Ramos (cell line): ENCODE data around the gene CCL4L2.
"Not testable (repeated sequence)": the region's sequence is repeated elsewhere in the genome, so short reads cannot be mapped to it uniquely, and the experiment has no call there.

Experiments used
- in situ Hi-C: fragments of 300-500 bp; cut with MboI; formaldehyde crosslinking; loops from one replicate; pipeline ENCODE4 v1.14.3; 2022; ENCODE audit warnings: low sequenced_read_pairs; ENCODE audit not compliant: unreplicated experiment

The CCL4L2 gene

DNA sequence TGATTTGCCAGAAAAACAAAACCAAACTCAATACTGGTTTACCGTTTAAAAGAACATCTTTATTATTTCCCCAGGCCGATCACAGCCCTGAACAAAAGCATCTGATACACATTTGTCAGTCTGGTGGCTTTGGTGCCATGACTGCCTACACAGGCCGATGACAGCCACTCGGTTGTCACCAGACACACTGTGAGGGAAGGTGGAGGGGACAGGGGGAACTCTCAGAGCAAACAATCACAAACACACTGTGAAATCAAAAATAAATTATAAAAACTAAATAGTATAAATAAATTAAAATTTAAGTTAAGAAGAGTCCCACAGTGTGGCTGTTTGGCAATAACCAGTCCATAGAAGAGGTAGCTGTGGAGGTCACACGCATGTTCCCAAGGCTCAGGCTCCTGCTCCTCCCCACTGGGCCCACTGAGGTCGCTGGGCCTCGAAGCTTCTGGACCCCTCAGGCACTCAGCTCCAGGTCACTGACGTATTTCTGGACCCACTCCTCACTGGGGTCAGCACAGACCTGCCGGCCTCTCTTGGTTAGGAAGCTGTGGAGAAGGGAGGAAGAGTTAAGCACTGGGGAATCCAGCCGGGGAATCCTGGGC lies 15.9 kb upstream of the CCL4L2 start:
- in situ Hi-C loops: not testable (repeated sequence)

DNA sequence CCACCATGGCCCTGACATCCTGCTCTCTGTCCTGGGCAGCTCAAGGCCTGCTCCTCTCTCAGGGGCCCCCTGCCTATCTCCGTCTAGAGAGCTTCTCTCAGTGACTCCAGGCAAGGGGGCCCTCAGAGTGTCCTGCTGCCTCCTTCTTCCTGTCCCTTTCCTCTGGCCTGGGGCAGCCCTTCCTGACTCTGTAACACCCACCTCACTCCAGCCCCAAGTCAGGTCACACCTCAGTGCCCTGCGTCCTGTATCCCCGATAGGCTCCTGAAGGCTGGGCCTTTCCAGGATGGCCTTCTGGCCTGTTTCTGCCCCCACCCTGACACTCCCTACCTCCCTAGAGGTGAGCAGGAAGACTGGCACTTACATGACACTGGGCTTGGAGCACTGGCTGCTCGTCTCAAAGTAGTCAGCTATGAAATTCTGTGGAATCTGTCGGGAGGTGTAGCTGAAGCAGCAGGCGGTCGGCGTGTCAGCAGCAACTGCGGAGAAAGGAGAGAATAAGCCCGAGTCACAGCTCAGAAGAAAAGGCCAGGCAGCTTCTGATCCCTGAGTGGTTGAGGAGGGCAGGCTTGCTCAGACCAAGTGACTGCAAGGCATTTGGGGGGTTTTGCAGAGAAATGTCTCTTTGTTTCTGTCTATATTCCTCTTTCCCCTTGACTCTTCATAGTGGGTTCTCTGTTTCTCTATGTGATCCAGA lies 15.3 kb upstream of the CCL4L2 start:
- in situ Hi-C loops: no loop called here

DNA sequence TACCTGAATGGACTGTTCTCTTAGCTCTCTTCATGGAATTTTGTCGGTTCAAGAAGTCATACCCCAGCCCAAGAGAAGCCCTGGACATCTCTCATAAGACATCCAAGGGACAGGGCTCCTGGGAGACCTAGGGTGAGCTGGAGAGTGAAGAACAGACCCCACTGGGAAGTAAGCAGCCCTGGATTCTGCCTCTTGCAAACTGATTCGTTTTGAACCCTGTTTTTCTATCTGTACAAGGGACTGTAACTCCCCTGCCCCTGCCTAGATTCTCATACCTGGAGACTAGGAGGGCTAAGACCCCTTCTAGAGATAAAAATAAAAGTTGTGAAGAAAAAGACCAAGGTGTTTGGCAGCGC lies 14.8 kb upstream of the CCL4L2 start:
- in situ Hi-C loops: no loop called here

DNA sequence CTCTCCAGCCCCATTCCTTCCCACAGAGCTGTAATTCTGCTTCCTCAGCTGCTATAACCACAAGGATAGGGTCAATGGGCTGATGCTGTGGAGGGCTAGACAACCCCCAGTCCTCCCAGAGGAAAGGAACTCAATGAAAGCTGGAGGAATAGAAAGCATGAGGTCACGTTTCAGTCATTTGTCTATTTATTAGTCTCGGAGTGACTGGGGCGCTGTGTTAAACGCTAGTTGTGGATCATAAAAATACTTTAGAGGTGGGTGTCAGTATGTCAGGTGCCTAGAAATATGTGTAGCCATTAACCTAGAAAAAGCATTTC lies 13.5 kb upstream of the CCL4L2 start:
- in situ Hi-C loops: no loop called here

DNA sequence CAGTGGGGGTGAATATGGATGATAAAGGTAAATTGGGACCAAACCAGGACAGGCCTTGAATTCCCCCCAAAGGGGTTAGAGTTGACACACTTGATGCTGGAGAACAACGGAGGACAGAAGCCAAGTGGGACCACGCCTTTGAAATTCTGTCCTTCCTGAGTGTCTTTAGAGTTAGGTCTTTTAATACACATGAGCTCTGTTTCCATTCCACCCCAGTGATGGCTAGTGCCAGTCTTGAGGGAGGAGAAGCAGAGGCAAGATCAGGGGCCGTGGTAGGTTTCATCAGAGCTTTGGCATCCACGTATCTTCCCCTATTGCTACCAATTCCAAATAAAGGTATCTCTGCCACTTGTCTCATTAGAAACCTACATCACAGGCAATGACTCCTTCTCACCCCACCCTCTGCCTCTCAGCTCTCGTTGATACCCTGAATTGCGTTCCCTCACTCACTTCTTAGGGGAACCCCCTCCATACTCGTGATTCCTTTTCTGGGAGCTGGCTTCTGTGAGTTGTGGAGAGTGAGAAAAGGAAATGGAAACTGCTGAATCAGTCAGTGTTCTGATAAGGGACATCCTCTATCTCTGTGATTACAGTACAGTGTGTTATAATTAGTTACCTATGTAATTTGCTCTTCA lies 11.9 kb upstream of the CCL4L2 start:
- in situ Hi-C loops: no loop called here

DNA sequence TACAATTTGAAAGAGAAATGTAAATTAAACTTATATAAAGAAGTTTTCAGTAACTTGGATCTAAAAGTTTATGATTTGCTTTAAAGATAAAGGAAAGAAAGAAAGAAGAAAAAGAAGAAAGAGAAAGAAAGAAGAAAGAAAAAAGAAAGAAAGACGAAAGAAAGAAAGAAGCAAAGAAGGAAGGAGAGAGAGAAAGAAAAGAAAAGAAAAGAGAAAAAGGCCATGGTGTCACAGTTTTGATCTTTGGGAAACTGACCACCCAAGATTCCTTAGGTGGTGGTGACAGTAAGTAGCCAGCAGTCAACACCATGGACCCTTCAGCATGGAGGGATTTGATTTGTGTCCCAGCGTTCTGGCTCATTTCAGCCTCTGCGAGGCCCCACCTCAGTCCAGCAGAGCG lies 9.8 kb upstream of the CCL4L2 start:
- in situ Hi-C loops: not testable (repeated sequence)

DNA sequence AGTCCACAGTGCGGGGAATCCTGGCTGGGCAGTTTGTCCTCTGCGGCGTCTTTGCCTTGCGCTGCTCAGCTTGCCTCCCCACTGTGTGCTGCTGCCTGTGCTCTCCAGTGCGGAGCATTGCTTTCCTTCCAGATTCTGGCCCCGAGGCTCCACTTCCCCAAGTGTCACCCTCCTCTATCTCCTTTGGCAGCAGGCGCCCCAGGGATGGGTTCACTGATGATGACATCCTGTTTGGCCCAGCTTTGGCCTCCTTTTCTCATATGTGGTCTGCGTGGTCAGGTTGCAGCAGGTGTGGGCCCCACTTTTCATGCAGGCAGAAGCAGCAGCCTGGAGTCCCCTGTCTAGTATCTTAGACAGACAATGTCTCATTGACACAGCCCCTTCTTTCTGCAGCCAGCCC lies 9.4 kb upstream of the CCL4L2 start:
- in situ Hi-C loops: not testable (repeated sequence)

DNA sequence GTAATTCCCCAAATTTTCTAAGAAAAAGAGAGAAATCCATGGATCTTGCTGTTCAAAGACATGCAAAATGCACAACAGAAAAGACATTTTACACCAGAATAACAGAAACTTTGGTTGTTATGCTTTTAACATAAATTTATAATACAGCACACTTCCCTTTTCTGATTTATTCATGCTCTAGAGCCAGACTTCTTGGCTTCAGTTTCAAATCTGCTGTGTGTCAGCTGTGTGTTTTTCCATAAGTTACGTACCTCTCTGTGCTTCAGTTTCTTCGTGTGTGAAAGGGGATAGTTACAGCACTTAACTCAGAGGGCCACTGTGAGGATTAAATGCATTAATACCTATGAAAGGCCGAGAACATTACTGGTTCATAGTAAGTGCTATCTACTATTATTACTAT lies 7.5 kb upstream of the CCL4L2 start:
- in situ Hi-C loops: no loop called here

DNA sequence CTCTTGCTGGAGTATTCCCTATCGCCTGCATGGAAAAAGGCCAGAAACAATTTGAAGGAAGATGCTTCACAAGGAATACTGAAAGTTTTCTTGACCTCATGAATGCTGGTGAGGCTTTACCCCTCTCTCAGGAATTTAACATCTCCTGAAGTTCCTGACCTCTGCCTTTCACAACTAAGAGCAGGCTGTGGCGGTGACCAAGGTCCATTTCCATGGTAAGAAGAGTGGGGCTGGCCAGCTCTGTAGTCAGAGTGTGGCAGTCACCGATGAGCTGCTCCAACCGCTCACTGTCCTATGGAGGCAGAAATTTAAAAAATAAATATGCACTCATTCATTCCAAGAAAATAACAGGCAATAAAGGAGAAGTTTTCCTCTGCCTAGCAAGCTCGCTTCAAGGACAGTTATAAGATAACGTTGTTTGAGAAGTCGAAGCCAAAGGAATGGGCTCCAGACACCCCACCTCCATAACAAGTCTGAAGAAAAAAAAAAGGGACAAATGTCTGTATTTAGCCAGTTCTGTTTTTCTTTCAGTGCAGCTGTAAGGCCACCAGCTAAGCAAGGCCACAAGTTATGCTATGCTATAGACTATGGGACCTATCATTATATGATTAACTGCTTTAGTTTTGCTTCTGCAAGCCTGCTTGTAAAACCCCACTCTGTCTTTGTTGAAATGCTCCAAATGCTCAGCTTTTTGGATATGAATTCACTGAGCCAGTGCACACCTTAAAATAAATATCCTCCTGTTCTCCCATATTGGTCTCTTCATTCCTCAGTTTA lies 6.0 kb upstream of the CCL4L2 start:
- in situ Hi-C loops: no loop called here

DNA sequence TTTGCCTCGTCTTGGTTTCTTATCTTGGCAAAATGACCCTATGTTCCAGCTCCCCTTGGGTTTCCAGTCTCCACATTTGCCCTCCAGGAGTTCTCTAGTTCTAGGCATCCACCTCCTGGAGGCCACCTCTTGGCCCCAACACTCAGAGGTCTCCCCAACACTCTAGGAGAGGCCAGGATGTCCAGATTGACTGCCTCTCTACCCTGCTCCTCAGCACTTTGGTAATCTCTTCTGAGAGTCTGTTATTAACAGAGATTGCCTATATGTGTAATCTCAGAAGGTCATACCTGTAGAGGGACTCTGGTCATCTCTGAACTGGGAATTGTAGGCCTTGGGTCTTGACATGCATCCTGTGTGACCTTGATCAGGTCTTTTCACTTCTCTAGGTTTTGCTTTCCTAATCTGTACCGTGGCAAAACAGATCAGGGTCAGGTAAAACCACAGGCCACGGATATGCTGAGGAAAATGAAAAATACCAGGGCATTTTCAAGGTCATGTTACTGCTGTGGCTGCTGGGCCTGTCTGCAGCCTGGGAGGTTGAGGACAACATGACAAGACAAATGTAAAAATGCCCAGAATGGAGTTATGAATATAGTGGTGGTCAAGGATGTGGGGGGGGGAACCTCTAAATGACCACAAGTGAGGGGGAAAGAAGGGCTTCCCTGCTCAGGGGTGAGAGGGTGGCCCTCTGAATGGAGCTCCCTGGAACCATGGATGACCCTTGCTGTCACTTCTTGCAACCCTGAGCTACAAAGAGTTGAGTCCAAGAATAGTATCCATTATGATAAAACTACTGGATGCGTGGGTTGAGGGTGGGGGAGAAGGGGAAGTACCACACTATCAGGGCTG lies 5.0 kb upstream of the CCL4L2 start:
- in situ Hi-C loops: no loop called here

DNA sequence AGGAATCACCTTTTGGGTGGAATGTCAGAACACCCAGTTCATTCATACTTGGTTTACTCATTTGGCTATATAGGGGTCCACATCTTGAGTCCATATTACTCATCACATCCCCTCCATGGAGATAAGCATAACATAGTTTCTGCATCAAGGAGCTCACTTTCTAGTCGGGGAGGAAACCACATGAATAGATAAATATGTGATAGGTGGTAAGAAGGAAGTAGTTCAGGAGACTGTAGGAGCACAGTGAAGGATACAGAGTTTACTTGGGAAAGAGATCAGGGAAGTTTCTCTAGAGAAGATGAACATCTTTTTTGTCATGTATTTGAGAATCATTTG lies 4.4 kb upstream of the CCL4L2 start:
- in situ Hi-C loops: not testable (repeated sequence)

DNA sequence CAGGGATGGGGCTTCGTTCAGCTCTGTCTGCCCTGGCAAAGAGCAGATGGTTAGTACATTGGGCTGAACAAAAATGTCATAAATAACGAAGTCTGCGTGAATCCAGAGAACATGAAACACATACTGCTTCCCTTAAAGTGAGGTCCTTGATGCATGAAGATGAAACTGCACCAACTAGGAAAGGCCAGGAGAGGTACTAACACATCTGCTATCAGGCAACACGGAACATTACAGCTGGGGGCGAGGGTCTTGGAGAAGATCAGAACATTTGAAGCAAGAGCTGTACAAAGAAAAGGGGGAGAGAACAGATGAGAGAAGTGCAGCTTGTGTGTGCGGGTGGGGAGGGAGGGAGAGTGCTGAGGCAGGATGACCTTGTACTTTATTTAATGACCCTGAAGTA lies 3.5 kb upstream of the CCL4L2 start:
- in situ Hi-C loops: not testable (repeated sequence)

DNA sequence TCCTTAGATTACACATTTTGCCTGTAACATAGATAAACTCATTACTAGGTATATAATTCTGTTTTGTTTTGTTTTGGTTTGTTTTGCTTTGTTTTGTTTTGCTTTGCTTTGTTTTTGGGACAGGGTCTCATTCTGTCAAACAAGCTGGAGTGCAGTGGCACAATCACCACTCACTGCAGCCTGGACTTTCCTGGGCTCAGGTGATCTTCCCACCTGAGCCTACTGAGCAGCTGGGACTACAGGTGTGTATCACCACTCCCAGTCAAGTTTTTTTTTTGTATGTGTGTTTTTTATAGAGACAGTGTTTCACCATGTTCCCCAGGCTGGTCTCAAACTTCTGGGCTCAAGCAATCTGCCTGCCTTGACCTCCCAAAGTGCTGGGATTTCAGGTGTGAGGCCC lies 1.3 kb upstream of the CCL4L2 start:
- in situ Hi-C loops: no loop called here

DNA sequence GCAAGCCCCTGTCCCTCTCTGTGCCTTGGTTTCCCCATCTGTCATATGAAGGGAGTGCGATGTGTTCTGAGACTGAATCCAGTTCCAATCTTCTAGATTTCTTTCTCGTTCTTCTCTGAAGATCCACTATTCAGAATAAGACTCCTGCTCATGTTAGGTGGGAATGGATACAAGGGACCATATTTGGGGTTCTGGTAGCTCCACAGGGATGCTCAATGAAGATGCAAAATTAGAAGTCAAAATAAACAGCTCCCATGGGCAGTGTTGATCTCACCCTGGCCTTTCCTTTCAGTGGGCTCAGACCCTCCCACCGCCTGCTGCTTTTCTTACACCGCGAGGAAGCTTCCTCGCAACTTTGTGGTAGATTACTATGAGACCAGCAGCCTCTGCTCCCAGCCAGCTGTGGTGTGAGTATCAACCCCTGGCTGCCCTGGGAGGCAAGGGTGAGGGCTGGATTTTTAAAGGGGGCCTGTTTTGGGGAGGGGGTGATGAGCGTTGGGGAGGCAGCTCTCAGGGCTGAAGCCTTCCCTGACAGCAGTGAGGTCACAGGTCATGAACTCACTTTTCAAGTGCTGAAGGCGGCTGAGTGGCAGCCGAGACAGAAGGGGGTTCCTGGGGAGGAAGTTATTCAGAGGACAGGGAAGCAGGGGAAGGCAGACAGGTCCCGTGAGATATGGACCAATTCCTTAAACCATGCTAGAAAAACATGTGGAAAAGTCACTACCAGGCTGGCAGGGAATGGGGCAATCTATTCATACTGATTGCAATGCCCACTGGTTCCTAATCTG lies 815 bp downstream of the CCL4L2 start:
- in situ Hi-C loops: not testable (repeated sequence)

DNA sequence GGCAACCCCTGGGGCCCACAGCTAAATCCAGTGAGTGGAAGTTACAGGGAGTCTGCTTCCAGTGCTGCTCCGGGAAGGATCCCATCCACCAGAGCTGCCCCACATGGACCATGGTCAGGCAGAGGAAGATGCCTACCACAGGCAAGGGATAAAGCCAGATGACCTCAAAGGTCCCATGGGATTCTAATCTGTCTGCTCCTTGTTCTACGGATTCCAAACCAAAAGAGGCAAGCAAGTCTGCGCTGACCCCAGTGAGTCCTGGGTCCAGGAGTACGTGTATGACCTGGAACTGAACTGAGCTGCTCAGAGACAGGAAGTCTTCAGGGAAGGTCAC lies 1.4 kb downstream of the CCL4L2 start:
- in situ Hi-C loops: no loop called here

DNA sequence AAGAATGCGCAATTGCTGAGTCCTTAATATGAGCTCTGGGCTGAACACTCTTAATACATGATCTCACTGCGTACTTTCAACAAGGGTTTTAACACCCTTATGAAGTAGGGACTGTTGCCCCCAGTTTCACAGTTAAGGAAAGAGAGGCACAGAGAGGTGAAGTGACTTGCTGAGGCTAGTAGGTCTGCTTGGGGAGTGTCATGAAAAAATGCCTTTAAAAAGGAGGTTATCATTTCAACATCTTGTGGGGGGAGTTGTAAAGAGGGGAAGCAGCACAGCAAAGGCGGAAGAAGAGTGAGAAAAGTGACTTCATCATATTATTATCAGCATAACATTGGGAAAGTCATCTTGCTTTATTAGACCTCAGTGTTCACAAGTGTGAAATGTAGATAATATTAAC lies 2.1 kb downstream of the CCL4L2 start:
- in situ Hi-C loops: no loop called here

DNA sequence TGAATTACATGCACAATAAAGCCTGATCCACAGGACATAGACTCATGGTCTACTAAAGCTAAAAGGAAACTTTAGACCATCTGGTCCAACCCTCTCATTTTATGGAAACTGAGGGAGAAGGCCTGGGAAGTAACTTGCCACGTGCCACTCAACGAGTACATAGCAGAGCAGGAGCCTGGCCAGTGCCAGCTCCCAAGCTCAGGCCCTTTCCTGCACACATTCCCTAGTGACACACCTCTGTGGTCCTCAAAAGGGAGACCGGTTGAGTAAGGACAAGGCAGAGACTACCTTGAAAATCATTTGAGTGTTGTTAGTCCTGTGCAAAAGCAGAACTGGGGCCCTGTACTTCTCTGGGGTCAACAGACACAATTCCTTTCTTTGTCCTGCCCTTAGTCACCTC lies 2.8 kb downstream of the CCL4L2 start:
- in situ Hi-C loops: no loop called here

DNA sequence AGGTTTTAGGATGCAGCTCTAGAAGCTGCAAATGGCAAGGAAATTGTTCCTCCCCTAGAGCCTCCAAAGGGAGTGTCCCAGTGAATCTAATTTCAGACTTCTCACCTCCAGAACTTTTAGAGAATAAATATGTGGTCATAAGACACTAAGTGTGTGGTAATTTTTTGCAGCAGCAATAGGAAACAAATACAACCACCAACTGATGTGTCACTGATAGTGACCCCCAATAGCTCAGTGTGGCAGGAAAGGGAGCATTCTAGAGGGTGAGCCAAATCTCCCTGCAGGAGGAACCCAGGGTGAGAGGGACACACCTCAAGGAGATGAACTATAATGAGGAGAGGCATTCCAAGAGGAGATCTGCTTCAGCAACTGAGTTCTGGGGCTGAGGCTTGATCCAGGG lies 4.1 kb downstream of the CCL4L2 start:
- in situ Hi-C loops: no loop called here

DNA sequence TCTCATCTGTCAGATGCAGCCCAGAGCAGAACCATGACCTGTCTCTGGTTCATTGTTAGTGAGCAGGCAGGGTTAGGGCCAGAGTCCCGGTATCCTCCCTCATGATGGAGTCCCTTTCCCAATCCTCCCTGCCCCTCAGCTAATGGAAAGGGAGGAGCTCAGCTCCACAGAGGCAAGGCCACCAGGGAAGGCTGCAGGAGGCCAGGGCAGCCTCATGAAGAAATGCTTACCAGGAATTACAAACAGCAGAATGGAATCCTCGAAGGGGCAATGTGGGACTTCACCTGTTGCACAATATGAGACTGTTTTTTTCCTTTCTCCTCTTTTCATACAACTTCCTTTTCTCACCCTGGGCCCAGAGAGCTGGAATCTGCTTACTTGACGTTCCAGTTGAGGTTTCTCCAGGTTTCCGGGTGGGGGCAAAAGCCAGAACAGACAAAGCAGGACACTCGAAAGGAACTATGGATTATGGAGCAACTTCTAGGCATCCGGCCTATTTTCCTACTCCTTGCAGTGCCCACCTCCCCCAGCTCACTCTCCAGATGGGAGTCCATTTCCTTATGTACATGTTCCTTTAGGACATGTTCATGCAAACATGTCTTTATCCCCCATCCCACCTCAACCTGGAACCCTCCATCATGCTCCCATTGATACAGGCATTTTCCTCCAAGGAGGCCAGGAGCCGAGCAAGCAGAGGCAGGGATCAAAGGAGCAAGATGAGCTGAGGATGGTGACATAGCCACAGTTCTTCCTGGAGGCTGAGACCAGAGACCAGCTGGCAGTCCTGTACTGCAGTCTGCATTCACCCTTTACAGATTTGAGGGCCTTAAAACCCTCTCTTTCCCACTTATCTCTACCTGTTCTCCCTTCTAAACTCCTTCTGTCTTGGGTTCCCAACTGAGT lies 4.8 kb downstream of the CCL4L2 start:
- in situ Hi-C loops: not testable (repeated sequence)
